ENCODE measurements around the gene SART1.
"Not testable (repeated sequence)": the region's sequence is repeated elsewhere in the genome, so short reads cannot be mapped to it uniquely, and the experiment has no call there.

The SART1 gene

DNA sequence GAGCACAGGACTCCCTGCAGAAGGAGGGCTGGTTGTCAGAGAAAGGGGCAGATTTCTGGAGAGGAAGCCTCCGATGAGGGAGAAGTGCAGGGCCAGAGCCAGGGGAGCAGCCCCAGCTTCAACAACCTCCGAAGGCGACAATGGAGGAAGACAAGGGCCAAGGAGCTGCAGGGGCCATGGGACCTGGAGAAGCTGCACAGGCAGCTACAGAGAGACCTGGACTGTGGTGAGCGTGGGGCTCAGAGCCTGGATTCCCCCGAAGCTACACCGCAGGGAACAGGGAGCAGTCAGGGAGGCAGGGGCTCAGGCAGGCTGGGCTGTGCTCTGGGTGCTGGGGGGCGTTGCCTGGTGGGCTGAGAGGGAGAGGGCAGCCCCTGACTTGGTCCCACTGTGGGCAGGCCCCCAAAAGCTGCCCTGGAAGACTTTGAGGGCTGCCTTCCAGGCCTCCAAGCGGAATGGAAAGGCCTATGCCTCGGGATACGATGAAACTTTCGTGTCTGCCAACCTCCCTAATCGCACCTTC lies 13.9 kb upstream of the SART1 start:
- H3K27me3 ChIP-seq (ENCODE audit: control insufficient read depth, insufficient read depth, low read length): no peaks in the 10 kb centered on the region
- no CpG with 5 or more reads among the region's 12 CpGs for WGBS (ENCODE audit: insufficient coverage, insufficient read length)
- H3K36me3 ChIP-seq (ENCODE audit: control insufficient read depth, insufficient read depth, low read length): no peaks in the 10 kb centered on the region
- no peaks in the 10 kb centered on the region for H3K9me3 ChIP-seq (ENCODE audit: control insufficient read depth, insufficient read depth, low read length)
- H3K4me3 ChIP-seq (ENCODE audit: low read length): no peak overlapping the region
- peaks cover 13% of the 10 kb centered on the region for H3K4me1 ChIP-seq (ENCODE audit: control insufficient read depth, insufficient read depth, low read length)
- H3K27ac ChIP-seq (ENCODE audit: low read length): no peak overlapping the region
- DNase-seq (ENCODE audit: low read depth, low spot score): no peak

DNA sequence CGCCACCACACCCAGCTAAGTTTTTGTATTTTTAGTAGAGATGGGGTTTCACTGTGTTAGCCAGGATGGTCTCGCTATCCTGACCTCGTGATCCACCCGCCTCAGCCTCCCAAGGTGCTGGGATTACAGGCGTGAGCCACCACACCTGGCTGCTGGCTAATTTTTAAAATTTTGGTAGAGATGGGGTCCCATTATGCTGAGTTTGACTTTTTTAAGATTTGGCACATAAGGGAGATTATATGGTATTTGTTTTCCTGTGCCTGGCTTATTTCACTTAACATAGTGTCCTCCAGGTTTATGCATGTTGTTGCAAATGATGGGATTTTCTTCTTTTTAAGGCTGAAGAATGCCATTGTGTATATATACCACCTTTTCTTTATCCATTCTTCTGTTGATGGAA lies 10.8 kb upstream of the SART1 start:
- DNase-seq (ENCODE audit: low read depth, low spot score): not testable (repeated sequence)

DNA sequence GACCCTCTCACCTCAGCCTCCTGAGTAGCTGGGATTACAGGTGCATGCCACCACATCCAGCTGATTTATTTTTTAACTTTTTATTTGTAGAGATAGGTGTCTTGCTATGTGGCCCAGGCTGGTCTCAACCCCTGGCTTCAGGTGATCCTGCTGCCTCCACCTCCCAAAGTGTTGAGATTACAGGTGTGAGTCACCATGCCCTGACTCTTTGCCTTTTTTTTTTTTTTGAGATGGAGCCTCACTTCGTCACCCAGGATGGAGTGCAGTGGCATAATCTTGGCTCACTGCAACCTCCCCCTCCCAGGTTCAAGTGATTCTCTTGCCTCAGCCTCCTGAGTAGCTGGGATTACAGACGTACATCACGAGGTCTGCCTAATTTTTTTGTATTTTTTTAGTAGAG lies 9.9 kb upstream of the SART1 start:
- H3K4me3 ChIP-seq (ENCODE audit: low read length); H3K27me3 ChIP-seq (ENCODE audit: control insufficient read depth, insufficient read depth, low read length); H3K27ac ChIP-seq (ENCODE audit: low read length); H3K4me1 ChIP-seq (ENCODE audit: control insufficient read depth, insufficient read depth, low read length); H3K36me3 ChIP-seq (ENCODE audit: control insufficient read depth, insufficient read depth, low read length); H3K9me3 ChIP-seq (ENCODE audit: control insufficient read depth, insufficient read depth, low read length); DNase-seq (ENCODE audit: low read depth, low spot score): not testable (repeated sequence)
- no CpG with 5 or more reads among the region's 3 CpGs for WGBS (ENCODE audit: insufficient coverage, insufficient read length)

More for the DNA sequence above, 10.8 kb upstream of the SART1 start:
- not testable (repeated sequence) for H3K27me3 ChIP-seq (ENCODE audit: control insufficient read depth, insufficient read depth, low read length); H3K36me3 ChIP-seq (ENCODE audit: control insufficient read depth, insufficient read depth, low read length); H3K27ac ChIP-seq (ENCODE audit: low read length); H3K4me3 ChIP-seq (ENCODE audit: low read length); H3K9me3 ChIP-seq (ENCODE audit: control insufficient read depth, insufficient read depth, low read length)
- peaks cover 10% of the 10 kb centered on the region for H3K4me1 ChIP-seq (ENCODE audit: control insufficient read depth, insufficient read depth, low read length)
- WGBS (ENCODE audit: insufficient coverage, insufficient read length): no CpG with 5 or more reads among the region's 5 CpGs

DNA sequence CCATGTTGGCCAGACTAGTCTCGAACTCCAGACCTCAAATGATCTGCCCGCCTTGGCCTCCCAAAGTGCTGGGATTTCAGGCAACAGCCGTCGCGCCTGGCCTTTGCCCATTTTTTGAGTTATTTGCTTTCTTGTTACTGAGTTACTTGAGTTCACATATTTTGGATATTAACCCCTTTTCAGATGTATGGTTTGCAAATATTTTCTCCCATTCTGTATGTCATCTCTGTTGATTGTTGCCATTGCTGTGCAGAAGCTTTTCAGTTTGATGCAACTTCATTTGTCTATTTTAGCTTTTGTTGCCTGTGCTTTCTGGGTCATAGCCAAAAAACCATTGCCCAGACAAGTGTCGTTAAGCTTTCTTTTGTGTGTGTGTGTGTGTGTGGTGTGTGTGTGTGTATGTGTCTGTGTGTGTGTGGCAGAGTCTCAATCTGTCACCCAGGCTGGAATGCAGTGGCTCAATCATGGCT lies 9.4 kb upstream of the SART1 start:
- no peak overlapping the region for H3K4me3 ChIP-seq (ENCODE audit: low read length)
- no CpG with 5 or more reads among the region's 6 CpGs for WGBS (ENCODE audit: insufficient coverage, insufficient read length)

DNA sequence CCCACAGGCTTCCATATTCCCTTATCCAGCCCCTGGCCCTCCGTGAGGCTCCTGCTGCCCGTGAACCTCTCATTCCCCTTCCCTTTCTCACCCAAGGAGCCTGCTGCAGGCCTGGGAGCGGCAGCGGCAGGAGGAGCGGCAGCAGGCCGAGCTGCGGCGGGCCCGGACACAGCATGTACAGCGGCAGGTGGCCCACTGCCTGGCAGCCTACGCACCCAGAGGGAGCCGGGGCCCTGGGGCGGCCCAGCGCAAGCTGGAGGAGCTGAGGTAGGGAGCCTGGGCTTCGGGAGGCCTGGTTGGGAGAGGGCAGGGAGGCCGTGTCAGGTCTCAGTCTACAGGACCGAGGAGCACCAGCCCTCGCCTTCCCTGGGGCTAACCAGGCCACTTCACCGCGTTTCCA lies 8.1 kb upstream of the SART1 start:
- no peak overlapping the region for H3K4me3 ChIP-seq (ENCODE audit: low read length)
- H3K9me3 ChIP-seq (ENCODE audit: control insufficient read depth, insufficient read depth, low read length): no peaks in the 10 kb centered on the region
- no CpG with 5 or more reads among the region's 20 CpGs for WGBS (ENCODE audit: insufficient coverage, insufficient read length)
- DNase-seq (ENCODE audit: low read depth, low spot score): no peak
- H3K4me1 ChIP-seq (ENCODE audit: control insufficient read depth, insufficient read depth, low read length): 0 out of 2 replicates have a peak, but pooled peaks cover 1% of the 10 kb centered on the region
- no peak overlapping the region for H3K27ac ChIP-seq (ENCODE audit: low read length)
- H3K36me3 ChIP-seq (ENCODE audit: control insufficient read depth, insufficient read depth, low read length): no peaks in the 10 kb centered on the region
- H3K27me3 ChIP-seq (ENCODE audit: control insufficient read depth, insufficient read depth, low read length): no peaks in the 10 kb centered on the region

More for the DNA sequence above, 9.4 kb upstream of the SART1 start:
- Histone ChIP-seq H3K27me3 (ENCODE audit: control insufficient read depth, insufficient read depth, low read length) (no peaks in the 10 kb centered on the region), H3K27ac (ENCODE audit: low read length) (no peak overlapping the region), H3K36me3 (ENCODE audit: control insufficient read depth, insufficient read depth, low read length) (no peaks in the 10 kb centered on the region), H3K4me1 (ENCODE audit: control insufficient read depth, insufficient read depth, low read length) (peaks cover 2% of the 10 kb centered on the region), H3K9me3 (ENCODE audit: control insufficient read depth, insufficient read depth, low read length) (no peaks in the 10 kb centered on the region)
- no peak for DNase-seq (ENCODE audit: low read depth, low spot score)

DNA sequence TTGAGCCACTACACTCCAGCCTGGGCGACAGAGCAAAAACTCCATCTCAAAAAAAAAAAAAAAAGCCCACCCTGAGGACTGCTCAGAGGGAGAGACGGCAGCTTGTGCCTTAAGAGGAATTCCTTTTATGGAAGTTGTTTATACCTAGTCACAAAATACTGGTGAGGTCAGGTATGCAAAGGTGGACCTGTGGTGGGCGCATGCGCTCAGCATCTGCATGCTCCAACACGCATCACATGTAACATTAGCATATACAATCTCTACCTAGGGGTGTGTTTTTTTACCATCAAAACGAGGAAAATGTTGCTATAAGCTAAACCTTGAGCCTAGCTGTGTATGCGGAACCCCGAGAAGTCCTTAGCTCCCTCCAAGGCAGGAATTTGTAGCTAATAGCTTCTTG lies 6.8 kb upstream of the SART1 start:
- no peaks in the 10 kb centered on the region for H3K27me3 ChIP-seq (ENCODE audit: control insufficient read depth, insufficient read depth, low read length)
- no peaks in the 10 kb centered on the region for H3K9me3 ChIP-seq (ENCODE audit: control insufficient read depth, insufficient read depth, low read length)
- no peak overlapping the region for H3K4me3 ChIP-seq (ENCODE audit: low read length)
- WGBS (ENCODE audit: insufficient coverage, insufficient read length): no CpG with 5 or more reads among the region's 8 CpGs
- no peak for DNase-seq (ENCODE audit: low read depth, low spot score)
- H3K27ac ChIP-seq (ENCODE audit: low read length): no peak overlapping the region
- no peaks in the 10 kb centered on the region for H3K36me3 ChIP-seq (ENCODE audit: control insufficient read depth, insufficient read depth, low read length)
- H3K4me1 ChIP-seq (ENCODE audit: control insufficient read depth, insufficient read depth, low read length): 0 out of 2 replicates have a peak, but pooled peaks cover 1% of the 10 kb centered on the region

DNA sequence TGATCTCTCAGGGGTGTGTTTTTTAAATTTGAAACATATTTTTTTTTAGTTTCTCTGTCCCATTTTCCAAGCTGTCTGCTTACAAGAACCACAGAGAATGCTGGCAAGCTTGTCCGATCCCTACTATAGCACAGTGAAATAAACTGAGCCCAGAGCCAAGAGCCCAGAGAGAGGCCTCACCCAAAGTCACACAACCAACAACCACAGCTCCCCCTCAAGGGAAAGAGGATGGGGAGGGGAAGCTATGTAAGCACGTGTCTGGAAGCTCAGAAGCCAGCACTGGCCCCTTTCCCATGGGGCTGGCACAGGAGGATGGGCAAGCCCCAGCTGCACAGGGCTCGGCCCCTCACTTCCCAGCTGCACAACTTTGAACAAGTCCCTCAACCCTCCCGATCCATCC lies 3.2 kb upstream of the SART1 start:
- no peaks in the 10 kb centered on the region for H3K36me3 ChIP-seq (ENCODE audit: control insufficient read depth, insufficient read depth, low read length)
- no peak overlapping the region for H3K4me3 ChIP-seq (ENCODE audit: low read length)
- no peaks in the 10 kb centered on the region for H3K27me3 ChIP-seq (ENCODE audit: control insufficient read depth, insufficient read depth, low read length)
- WGBS (ENCODE audit: insufficient coverage, insufficient read length): no CpG with 5 or more reads among the region's 4 CpGs
- no peak overlapping the region for H3K27ac ChIP-seq (ENCODE audit: low read length)
- DNase-seq (ENCODE audit: low read depth, low spot score): no peak
- H3K9me3 ChIP-seq (ENCODE audit: control insufficient read depth, insufficient read depth, low read length): no peaks in the 10 kb centered on the region
- H3K4me1 ChIP-seq (ENCODE audit: control insufficient read depth, insufficient read depth, low read length): 0 out of 2 replicates have a peak, but pooled peaks cover 3% of the 10 kb centered on the region

DNA sequence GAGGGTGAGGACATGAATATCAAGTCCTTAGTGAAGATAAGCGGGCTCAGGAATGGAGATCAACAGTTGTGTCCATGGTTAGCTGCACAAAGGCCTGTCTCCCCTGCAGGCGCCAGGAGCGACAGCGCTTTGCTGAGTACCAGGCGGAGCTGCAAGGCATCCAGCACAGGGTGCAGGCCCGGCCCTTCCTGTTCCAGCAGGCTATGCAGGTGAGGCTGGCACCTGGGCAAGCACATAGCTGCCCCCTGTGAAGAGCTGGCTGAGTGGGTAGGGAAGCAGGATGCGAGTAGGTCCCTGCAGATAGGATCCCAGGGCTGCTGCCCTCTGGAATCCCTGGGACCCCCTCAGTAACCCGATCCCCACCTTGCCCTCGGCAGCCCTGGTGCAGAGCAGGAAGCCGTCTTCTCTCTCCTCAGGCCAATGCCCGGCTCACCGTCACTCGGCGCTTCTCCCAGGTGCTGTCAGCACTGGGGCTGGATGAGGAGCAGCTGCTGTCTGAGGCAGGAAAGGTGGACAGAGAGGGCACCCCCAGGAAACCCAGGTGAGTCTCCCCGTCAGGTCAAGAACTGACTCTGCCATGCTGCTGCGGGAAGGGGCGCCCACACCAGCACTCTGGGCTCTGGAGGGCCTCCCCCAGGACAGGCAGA lies 2.6 kb upstream of the SART1 start:
- DNase-seq (ENCODE audit: low read depth, low spot score): no peak
- Histone ChIP-seq H3K9me3 (ENCODE audit: control insufficient read depth, insufficient read depth, low read length) (no peaks in the 10 kb centered on the region), H3K27me3 (ENCODE audit: control insufficient read depth, insufficient read depth, low read length) (no peaks in the 10 kb centered on the region), H3K27ac (ENCODE audit: low read length) (no peak overlapping the region), H3K36me3 (ENCODE audit: control insufficient read depth, insufficient read depth, low read length) (no peaks in the 10 kb centered on the region), H3K4me3 (ENCODE audit: low read length) (no peak overlapping the region), H3K4me1 (ENCODE audit: control insufficient read depth, insufficient read depth, low read length) (0 out of 2 replicates have a peak, but pooled peaks cover 3% of the 10 kb centered on the region)
- no CpG with 5 or more reads among the region's 17 CpGs for WGBS (ENCODE audit: insufficient coverage, insufficient read length)

DNA sequence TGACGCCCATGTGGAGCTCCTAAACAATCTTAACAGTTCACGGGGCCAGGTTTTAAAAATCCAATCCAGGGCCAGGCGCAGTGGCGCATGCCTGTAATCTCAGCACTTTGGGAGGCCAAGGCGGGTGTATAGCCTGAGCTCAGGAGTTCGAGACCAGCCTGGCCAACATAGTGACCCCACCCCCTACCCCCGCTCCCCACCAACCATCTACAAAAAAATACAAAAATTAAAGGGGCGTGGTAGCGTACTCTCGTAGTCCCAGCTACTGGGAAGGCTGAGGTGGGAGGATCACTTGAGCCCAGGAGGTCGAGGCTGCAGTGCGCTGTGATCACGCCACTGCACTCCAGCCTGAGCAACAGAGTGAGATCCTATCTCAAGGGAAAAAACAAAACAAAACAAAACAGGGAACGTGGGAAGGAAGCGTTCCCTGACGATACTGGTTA lies 689 bp upstream of the SART1 start:
- Histone ChIP-seq H3K4me1 (ENCODE audit: control insufficient read depth, insufficient read depth, low read length) (0 out of 2 replicates have a peak, but pooled peaks cover 2% of the 10 kb centered on the region), H3K27ac (ENCODE audit: low read length) (no peak overlapping the region), H3K9me3 (ENCODE audit: control insufficient read depth, insufficient read depth, low read length) (no peaks in the 10 kb centered on the region), H3K4me3 (ENCODE audit: low read length) (peak overlapping the region; percentile 99; the same call in 1 of the 2 replicates), H3K27me3 (ENCODE audit: control insufficient read depth, insufficient read depth, low read length) (no peaks in the 10 kb centered on the region), H3K36me3 (ENCODE audit: control insufficient read depth, insufficient read depth, low read length) (peaks cover 17% of the 10 kb centered on the region)
- no peak for DNase-seq (ENCODE audit: low read depth, low spot score)
- WGBS (ENCODE audit: insufficient coverage, insufficient read length): no CpG with 5 or more reads among the region's 16 CpGs

DNA sequence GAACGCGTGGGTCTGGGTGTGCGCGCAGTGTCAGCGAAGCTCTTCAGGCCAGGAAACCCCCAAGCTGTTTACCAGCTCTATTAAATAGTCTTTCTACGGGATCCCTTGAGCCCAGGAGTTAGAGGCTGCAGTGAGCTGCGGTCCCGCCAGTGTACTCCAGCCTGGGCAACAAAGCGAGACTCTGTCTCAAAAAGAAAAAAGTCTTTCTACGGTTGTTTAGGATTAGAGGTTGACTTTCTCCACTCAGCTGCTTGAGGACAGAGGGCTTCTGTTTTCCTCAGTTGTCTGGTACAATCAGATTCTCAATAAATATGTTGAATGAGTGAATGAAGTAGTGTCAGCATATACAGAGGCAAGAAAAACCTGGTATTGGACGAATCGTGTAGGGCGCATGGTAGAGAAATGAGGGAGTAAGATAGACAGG lies 619 bp downstream of the SART1 start:
- Histone ChIP-seq H3K4me3 (ENCODE audit: low read length) (peak overlapping the region; percentile 99; the same call in 1 of the 2 replicates), H3K36me3 (ENCODE audit: control insufficient read depth, insufficient read depth, low read length) (peaks cover 29% of the 10 kb centered on the region), H3K27me3 (ENCODE audit: control insufficient read depth, insufficient read depth, low read length) (no peaks in the 10 kb centered on the region), H3K27ac (ENCODE audit: low read length) (no peak overlapping the region), H3K9me3 (ENCODE audit: control insufficient read depth, insufficient read depth, low read length) (no peaks in the 10 kb centered on the region), H3K4me1 (ENCODE audit: control insufficient read depth, insufficient read depth, low read length) (0 out of 2 replicates have a peak, but pooled peaks cover 2% of the 10 kb centered on the region)
- no peak for DNase-seq (ENCODE audit: low read depth, low spot score)
- no CpG with 5 or more reads among the region's 13 CpGs for WGBS (ENCODE audit: insufficient coverage, insufficient read length)

Data from iPS DF 6.9 (cell line).